Keratinocyte (primary cell): ENCODE results near the gene CACNA1B.

ENCODE experiments used
- EZH2 ChIP-seq: IDR thresholded peaks from one replicate; pipeline ENCODE4 v1.6.1; 2012; ENCODE audit warnings: inconsistent platforms, mild to moderate bottlenecking, low read length, moderate library complexity
- TF ChIP-seq, protein P1 (sequence below), 3 experiments: IDR thresholded peaks in 1 of 3; conservative IDR thresholded peaks in 1 of 3; optimal IDR thresholded peaks in 1 of 3; 2 replicates in 2 of 3; 3 replicates in 1 of 3; pipeline versions ENCODE3 to v1.5.1; 2011; ENCODE audit warnings: low read length in 3 of 3, mild to moderate bottlenecking in 3 of 3, moderate library complexity in 2 of 3, control low read depth in 1 of 3, inconsistent platforms in 1 of 3; ENCODE audit not compliant: insufficient read depth in 2 of 3; ENCODE audit errors: extremely low read depth in 1 of 3

DNA sequence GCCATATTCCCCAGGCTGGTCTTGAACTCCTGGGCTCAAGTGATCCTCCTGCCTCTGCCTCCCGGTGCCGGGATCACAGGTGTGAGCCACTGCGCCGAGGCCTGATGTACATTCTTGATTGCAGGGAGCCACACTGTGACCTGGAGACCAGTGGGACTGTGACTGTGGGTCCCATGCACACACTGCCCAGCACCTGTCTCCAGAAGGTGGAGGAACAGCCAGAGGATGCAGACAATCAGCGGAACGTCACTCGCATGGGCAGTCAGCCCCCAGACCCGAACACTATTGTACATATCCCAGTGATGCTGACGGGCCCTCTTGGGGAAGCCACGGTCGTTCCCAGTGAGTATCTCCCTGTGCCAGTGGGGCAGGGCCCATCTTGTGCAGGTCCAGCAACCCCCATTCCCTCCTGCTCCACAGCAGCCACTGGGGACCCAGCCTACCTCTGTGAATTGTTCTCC lies 147.3 kb downstream of the CACNA1B start:
- TF ChIP-seq, protein P1, sequence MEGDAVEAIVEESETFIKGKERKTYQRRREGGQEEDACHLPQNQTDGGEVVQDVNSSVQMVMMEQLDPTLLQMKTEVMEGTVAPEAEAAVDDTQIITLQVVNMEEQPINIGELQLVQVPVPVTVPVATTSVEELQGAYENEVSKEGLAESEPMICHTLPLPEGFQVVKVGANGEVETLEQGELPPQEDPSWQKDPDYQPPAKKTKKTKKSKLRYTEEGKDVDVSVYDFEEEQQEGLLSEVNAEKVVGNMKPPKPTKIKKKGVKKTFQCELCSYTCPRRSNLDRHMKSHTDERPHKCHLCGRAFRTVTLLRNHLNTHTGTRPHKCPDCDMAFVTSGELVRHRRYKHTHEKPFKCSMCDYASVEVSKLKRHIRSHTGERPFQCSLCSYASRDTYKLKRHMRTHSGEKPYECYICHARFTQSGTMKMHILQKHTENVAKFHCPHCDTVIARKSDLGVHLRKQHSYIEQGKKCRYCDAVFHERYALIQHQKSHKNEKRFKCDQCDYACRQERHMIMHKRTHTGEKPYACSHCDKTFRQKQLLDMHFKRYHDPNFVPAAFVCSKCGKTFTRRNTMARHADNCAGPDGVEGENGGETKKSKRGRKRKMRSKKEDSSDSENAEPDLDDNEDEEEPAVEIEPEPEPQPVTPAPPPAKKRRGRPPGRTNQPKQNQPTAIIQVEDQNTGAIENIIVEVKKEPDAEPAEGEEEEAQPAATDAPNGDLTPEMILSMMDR (optimal IDR thresholded peaks at IDR 0.05 in 1 of 3, IDR thresholded peaks at IDR 0.05 in 1 of 3, conservative IDR thresholded peaks at IDR 0.05 in 1 of 3; ENCODE audit: extremely low read depth in 1 of 3, insufficient read depth in 2 of 3, low read length in 3 of 3) = no peak
- no peak for TF ChIP-seq EZH2
